Neuronal stem cell (in vitro differentiated cells): ENCODE data around the gene PDZD2.

Experiments used
- DNase-seq: peaks from one replicate; pipeline ENCODE4 v3.0.0-alpha.2; 2013; ENCODE audit warnings: low spot score
- H2AFZ ChIP-seq: one replicate; pipeline ENCODE4 v1.6.1; 2013; ENCODE audit warnings: mild to moderate bottlenecking, low read length, inconsistent platforms
- H2AK5ac ChIP-seq: 2 replicates; pipeline ENCODE4 v1.6.1; 2013; ENCODE audit warnings: low read depth, mild to moderate bottlenecking, inconsistent platforms, low read length, moderate library complexity, mixed read lengths
- H2BK120ac ChIP-seq: 2 replicates; pipeline ENCODE4 v1.6.1; 2013; ENCODE audit warnings: low read depth, mild to moderate bottlenecking, inconsistent platforms, low read length, moderate library complexity, mixed read lengths
- H2BK12ac ChIP-seq: one replicate; pipeline ENCODE4 v1.6.1; 2013; ENCODE audit warnings: low read length, inconsistent platforms
- H2BK15ac ChIP-seq: 2 replicates; pipeline ENCODE4 v1.6.1; 2013; ENCODE audit warnings: mild to moderate bottlenecking, low read length, inconsistent platforms, mixed read lengths
- H2BK5ac ChIP-seq: one replicate; pipeline ENCODE4 v1.6.1; 2013; ENCODE audit warnings: inconsistent platforms, mild to moderate bottlenecking, low read length, moderate library complexity
- H3K14ac ChIP-seq: one replicate; pipeline ENCODE4 v1.6.1; 2013; ENCODE audit warnings: low read length, inconsistent platforms
- H3K18ac ChIP-seq: 2 replicates; pipeline ENCODE4 v1.6.1; 2013; ENCODE audit warnings: low read length, inconsistent platforms
- H3K23ac ChIP-seq: 2 replicates; pipeline ENCODE4 v1.6.1; 2013; ENCODE audit warnings: low read depth, mild to moderate bottlenecking, mixed read lengths, low read length, inconsistent platforms; ENCODE audit not compliant: poor library complexity
- H3K27ac ChIP-seq: replicated peaks from 3 replicates; pipeline ENCODE4 v1.5.1; 2013; ENCODE audit warnings: low read length, inconsistent platforms
- H3K27me3 ChIP-seq, 3 experiments: 2 replicates each; pipeline ENCODE4 v1.6.1; 2013; ENCODE audit warnings: low read length in 3 of 3, mild to moderate bottlenecking in 2 of 3, inconsistent platforms in 1 of 3, low read depth in 1 of 3, mixed read lengths in 1 of 3, moderate library complexity in 1 of 3; ENCODE audit not compliant: control insufficient read depth in 3 of 3, insufficient read depth in 3 of 3
- H3K36me3 ChIP-seq, 2 donors: replicated peaks in 1 of 2; 2 replicates each; pipeline ENCODE4 v1.6.1; 2013; ENCODE audit warnings: low read length in 2 of 2; ENCODE audit not compliant: control insufficient read depth in 2 of 2, insufficient read depth in 2 of 2
- H3K4ac ChIP-seq: 2 replicates; pipeline ENCODE4 v1.6.1; 2013; ENCODE audit warnings: inconsistent platforms, mild to moderate bottlenecking, low read length, moderate library complexity
- H3K4me1 ChIP-seq, 2 donors: 1 replicate in 1 of 2; 2 replicates in 1 of 2; pipeline ENCODE4 v1.6.1; 2013; ENCODE audit warnings: low read length in 2 of 2, low read depth in 1 of 2; ENCODE audit not compliant: control insufficient read depth in 2 of 2, insufficient read depth in 1 of 2
- H3K4me2 ChIP-seq: one replicate; pipeline ENCODE4 v1.6.1; 2013; ENCODE audit warnings: mild to moderate bottlenecking, low read length, inconsistent platforms; ENCODE audit not compliant: insufficient read depth, poor library complexity, severe bottlenecking
- H3K4me3 ChIP-seq, 2 donors: 2 replicates each; pipeline ENCODE4 v1.5.1; 2013; ENCODE audit warnings: low read length in 2 of 2, mild to moderate bottlenecking in 2 of 2, inconsistent platforms in 1 of 2, moderate library complexity in 1 of 2
- H3K79me1 ChIP-seq: one replicate; pipeline ENCODE4 v1.6.1; 2013; ENCODE audit warnings: low read depth, mild to moderate bottlenecking, inconsistent platforms, low read length, moderate library complexity
- H3K9ac ChIP-seq: one replicate; pipeline ENCODE4 v1.6.1; 2013; ENCODE audit warnings: mild to moderate bottlenecking, low read depth, low read length, inconsistent platforms; ENCODE audit not compliant: poor library complexity
- H3K9me3 ChIP-seq, 2 donors: replicated peaks in 1 of 2; 2 replicates each; pipeline versions ENCODE3 to v1.6.1; 2013; ENCODE audit warnings: low read length in 2 of 2, mild to moderate bottlenecking in 2 of 2, inconsistent platforms in 1 of 2, low read depth in 1 of 2, mixed read lengths in 1 of 2, moderate library complexity in 1 of 2; ENCODE audit not compliant: control insufficient read depth in 2 of 2, insufficient read depth in 1 of 2
- H4K8ac ChIP-seq: one replicate; pipeline ENCODE4 v1.6.1; 2013; ENCODE audit warnings: low read depth, mild to moderate bottlenecking, inconsistent platforms, low read length, moderate library complexity
- H4K91ac ChIP-seq: one replicate; pipeline ENCODE4 v1.6.1; 2013; ENCODE audit warnings: low read length, low read depth, mild to moderate bottlenecking, inconsistent platforms; ENCODE audit not compliant: poor library complexity
- WGBS, 2 donors: extraction: QIAGEN DNeasy Blood & Tissue Kit; methylation state at CpG; one replicate each; pipeline ENCODE4 v1.1.7; 2013; ENCODE audit warnings: missing lambda C conversion rate in 2 of 2, mixed read lengths in 1 of 2; ENCODE audit not compliant: insufficient read length in 2 of 2, insufficient replicate concordance in 1 of 2; ENCODE audit errors: extremely low coverage in 2 of 2; 5-methylcytosine and 5-hydroxymethylcytosine counted together

PDZD2 gene

DNA sequence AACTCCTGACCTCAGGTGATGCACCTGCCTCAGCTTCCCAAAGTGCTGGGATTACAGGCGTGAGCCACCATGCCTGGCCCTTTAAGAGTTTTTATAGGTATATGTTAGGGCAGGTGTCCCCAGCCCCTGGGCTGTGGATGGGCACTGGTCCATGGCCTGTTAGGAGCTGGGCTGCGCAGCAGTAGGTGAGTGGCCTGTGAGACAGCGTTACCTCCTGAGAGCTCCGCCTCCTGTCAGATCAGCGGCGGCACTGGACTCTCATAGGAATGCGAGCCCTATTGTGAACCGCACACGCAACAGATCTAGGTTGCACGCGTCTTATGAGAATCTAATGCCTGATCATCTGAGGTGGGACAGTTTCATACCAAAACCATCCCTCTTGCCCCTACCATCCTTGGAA is 361.8 kb downstream of the PDZD2 start:
- Histone ChIP-seq H4K91ac (no peak overlapping the region), H3K9me3 (peaks cover 0 to 5% of the 10 kb centered on the region in 2 donors), H2BK12ac (no peak overlapping the region), H3K27me3 (no peaks in the 10 kb centered on the region), H3K4me1 (no peaks in the 10 kb centered on the region), H3K4ac (no peak overlapping the region), H3K14ac (no peak overlapping the region), H3K18ac (no peak overlapping the region), H3K36me3 (no peaks in the 10 kb centered on the region), H3K9ac (no peak overlapping the region), H2BK5ac (no peak overlapping the region), H2BK15ac (no peak overlapping the region), H4K8ac (no peak overlapping the region), H2AFZ (no peak overlapping the region), H2BK120ac (no peak overlapping the region), H3K79me1 (no peaks in the 10 kb centered on the region), H3K27ac (no peak overlapping the region), H3K4me3 (no peak overlapping the region), H3K4me2 (no peak overlapping the region), H3K23ac (no peak overlapping the region), H2AK5ac (no peak overlapping the region)
- WGBS, 2 donors: no CpG with 5 or more reads among the region's 11 CpGs
- DNase-seq: no peak

DNA sequence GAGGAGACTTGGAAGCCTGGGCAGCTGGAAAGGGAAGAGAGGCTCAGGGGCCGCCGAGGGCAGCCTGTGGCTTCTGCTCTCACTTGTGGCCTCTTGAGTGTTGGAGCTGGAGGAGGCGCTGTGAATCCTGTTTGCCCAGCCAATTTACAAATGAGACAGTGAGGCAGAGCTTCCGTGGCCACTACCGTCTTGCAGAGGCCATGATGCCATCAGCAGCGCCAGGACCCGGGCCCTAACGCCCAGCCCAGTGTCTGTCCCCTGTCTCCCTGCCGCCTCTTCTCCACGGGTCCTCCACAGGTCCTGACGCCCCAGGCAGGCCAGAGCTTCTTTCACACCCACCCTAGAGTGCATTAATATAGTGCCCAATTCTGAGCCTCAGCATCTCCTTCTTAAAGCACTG is 362.4 kb downstream of the PDZD2 start:
- Histone ChIP-seq H3K27ac (no peak overlapping the region), H3K23ac (peak overlapping the region; percentile 5), H2BK15ac (no peak overlapping the region), H2BK12ac (no peak overlapping the region), H3K18ac (no peak overlapping the region), H3K9ac (no peak overlapping the region), H3K9me3 (peaks cover 0 to 5% of the 10 kb centered on the region in 2 donors), H3K79me1 (no peaks in the 10 kb centered on the region), H2BK5ac (no peak overlapping the region), H3K4me1 (no peaks in the 10 kb centered on the region), H3K36me3 (no peaks in the 10 kb centered on the region), H3K4ac (no peak overlapping the region), H3K4me3 (no peak overlapping the region), H2BK120ac (no peak overlapping the region), H3K27me3 (no peaks in the 10 kb centered on the region), H2AK5ac (no peak overlapping the region), H3K4me2 (no peak overlapping the region), H3K14ac (no peak overlapping the region), H4K91ac (no peak overlapping the region), H2AFZ (no peak overlapping the region), H4K8ac (no peak overlapping the region)
- no peak for DNase-seq
- no CpG with 5 or more reads among the region's 11 CpGs for WGBS, 2 donors

DNA sequence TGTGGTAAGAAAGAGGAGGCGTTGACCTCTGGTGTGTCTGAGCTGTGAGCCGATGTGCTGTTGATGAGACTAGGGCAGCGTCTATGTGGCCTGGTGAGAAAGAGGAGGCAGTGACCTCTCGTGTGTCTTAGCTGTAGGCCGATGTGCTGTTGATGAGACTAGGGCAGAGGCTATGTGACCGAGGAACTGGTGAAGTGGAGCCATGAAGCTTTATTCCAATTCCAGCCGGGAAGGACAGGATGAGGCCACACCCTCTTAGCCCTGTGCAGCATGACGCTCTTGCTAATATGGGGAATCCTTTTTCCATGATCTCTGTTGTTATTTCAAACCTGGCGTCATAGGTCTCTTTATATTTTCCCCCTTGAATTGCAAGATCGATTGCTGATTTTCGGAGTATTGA is 362.8 kb downstream of the PDZD2 start:
- no CpG with 5 or more reads among the region's 11 CpGs for WGBS, 2 donors
- H3K36me3 ChIP-seq: no peaks in the 10 kb centered on the region
- H2BK12ac ChIP-seq: no peak overlapping the region
- H4K8ac ChIP-seq: no peak overlapping the region
- no peak overlapping the region for H3K14ac ChIP-seq
- H3K27me3 ChIP-seq: no peaks in the 10 kb centered on the region
- H3K4me3 ChIP-seq: no peak overlapping the region
- no peaks in the 10 kb centered on the region for H3K4me1 ChIP-seq
- no peak for DNase-seq
- no peak overlapping the region for H2AFZ ChIP-seq
- no peak overlapping the region for H3K18ac ChIP-seq
- H3K4me2 ChIP-seq: no peak overlapping the region
- H4K91ac ChIP-seq: no peak overlapping the region
- no peak overlapping the region for H2BK15ac ChIP-seq
- H3K79me1 ChIP-seq: no peaks in the 10 kb centered on the region
- no peak overlapping the region for H3K4ac ChIP-seq
- no peak overlapping the region for H2AK5ac ChIP-seq
- H2BK120ac ChIP-seq: no peak overlapping the region
- H3K27ac ChIP-seq: no peak overlapping the region
- H2BK5ac ChIP-seq: no peak overlapping the region
- no peak overlapping the region for H3K23ac ChIP-seq
- H3K9me3 ChIP-seq: peaks cover 0 to 5% of the 10 kb centered on the region in 2 donors
- H3K9ac ChIP-seq: no peak overlapping the region

DNA sequence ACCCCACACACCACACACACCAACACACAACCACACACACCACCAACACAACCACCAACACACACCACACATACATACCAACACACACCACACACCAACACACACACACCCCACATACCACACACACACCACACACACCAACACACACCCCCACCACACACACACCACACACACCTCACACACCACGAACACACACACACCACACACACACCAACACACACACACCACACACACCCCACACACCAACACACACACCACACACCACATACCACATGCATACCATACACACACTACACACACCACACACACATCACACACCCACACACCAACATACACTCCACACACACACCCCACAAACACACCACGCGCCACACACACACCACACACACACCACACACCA is 363.8 kb downstream of the PDZD2 start:
- Histone ChIP-seq H4K8ac (no peak overlapping the region), H3K4me2 (no peak overlapping the region), H3K4ac (no peak overlapping the region), H4K91ac (no peak overlapping the region), H2BK15ac (no peak overlapping the region), H3K27ac (no peak overlapping the region), H2BK120ac (no peak overlapping the region), H3K4me3 (peak overlapping the region in 1 of 2 donors; percentile 65), H2BK12ac (no peak overlapping the region), H3K9me3 (peaks cover 0 to 5% of the 10 kb centered on the region in 2 donors), H2AK5ac (no peak overlapping the region), H3K14ac (no peak overlapping the region), H3K79me1 (no peaks in the 10 kb centered on the region), H3K4me1 (no peaks in the 10 kb centered on the region), H3K9ac (no peak overlapping the region), H3K18ac (no peak overlapping the region), H3K27me3 (no peaks in the 10 kb centered on the region), H2BK5ac (no peak overlapping the region), H2AFZ (no peak overlapping the region), H3K23ac (no peak overlapping the region), H3K36me3 (no peaks in the 10 kb centered on the region)
- WGBS, 2 donors: 100% methylated on average over 2 of the region's 3 CpGs; no CpG with 5 or more reads in 1 of the 2 donors
- DNase-seq: no peak
